ENCODE data around the gene DCAF12. TPM values are rescaled to one million over a fixed set of nuclear protein-coding genes. Genes with fewer than 3 reads are reported as not detected.

DCAF12 gene
- total RNA-seq, 1 experiment from 2014 or later, result 27.0 TPM

GRCh38 chr9:34134521-34134920, 8.0 kb upstream of the DCAF12 start (continued):
- no peak for TF ChIP-seq FOXP1 (CRISPR knock-in tag; IDR thresholded peaks at IDR 0.05; ENCODE audit: borderline replicate concordance)
- no peak for TF ChIP-seq IRF2 (CRISPR knock-in tag; IDR thresholded peaks at IDR 0.05; ENCODE audit: borderline replicate concordance, low read depth)
- TF ChIP-seq GRHL2 (CRISPR knock-in tag; IDR thresholded peaks at IDR 0.05; ENCODE audit: insufficient replicate concordance, severe bottlenecking), result no peak
- no peak for TF ChIP-seq CTCF (IDR thresholded peaks at IDR 0.05)
- TF ChIP-seq PRRX2 (CRISPR knock-in tag; IDR thresholded peaks at IDR 0.05), result no peak
- TF ChIP-seq TP53 (CRISPR knock-in tag; IDR thresholded peaks at IDR 0.05), result no peak
- no peak for TF ChIP-seq CBFB (CRISPR knock-in tag; IDR thresholded peaks at IDR 0.05; ENCODE audit: low read depth)
- TF ChIP-seq ZNF416 (CRISPR knock-in tag; IDR thresholded peaks at IDR 0.05), result no peak
- TF ChIP-seq, protein P1, sequence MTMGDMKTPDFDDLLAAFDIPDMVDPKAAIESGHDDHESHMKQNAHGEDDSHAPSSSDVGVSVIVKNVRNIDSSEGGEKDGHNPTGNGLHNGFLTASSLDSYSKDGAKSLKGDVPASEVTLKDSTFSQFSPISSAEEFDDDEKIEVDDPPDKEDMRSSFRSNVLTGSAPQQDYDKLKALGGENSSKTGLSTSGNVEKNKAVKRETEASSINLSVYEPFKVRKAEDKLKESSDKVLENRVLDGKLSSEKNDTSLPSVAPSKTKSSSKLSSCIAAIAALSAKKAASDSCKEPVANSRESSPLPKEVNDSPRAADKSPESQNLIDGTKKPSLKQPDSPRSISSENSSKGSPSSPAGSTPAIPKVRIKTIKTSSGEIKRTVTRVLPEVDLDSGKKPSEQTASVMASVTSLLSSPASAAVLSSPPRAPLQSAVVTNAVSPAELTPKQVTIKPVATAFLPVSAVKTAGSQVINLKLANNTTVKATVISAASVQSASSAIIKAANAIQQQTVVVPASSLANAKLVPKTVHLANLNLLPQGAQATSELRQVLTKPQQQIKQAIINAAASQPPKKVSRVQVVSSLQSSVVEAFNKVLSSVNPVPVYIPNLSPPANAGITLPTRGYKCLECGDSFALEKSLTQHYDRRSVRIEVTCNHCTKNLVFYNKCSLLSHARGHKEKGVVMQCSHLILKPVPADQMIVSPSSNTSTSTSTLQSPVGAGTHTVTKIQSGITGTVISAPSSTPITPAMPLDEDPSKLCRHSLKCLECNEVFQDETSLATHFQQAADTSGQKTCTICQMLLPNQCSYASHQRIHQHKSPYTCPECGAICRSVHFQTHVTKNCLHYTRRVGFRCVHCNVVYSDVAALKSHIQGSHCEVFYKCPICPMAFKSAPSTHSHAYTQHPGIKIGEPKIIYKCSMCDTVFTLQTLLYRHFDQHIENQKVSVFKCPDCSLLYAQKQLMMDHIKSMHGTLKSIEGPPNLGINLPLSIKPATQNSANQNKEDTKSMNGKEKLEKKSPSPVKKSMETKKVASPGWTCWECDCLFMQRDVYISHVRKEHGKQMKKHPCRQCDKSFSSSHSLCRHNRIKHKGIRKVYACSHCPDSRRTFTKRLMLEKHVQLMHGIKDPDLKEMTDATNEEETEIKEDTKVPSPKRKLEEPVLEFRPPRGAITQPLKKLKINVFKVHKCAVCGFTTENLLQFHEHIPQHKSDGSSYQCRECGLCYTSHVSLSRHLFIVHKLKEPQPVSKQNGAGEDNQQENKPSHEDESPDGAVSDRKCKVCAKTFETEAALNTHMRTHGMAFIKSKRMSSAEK (CRISPR knock-in tag; IDR thresholded peaks at IDR 0.05; ENCODE audit: borderline replicate concordance), result no peak

DNA sequence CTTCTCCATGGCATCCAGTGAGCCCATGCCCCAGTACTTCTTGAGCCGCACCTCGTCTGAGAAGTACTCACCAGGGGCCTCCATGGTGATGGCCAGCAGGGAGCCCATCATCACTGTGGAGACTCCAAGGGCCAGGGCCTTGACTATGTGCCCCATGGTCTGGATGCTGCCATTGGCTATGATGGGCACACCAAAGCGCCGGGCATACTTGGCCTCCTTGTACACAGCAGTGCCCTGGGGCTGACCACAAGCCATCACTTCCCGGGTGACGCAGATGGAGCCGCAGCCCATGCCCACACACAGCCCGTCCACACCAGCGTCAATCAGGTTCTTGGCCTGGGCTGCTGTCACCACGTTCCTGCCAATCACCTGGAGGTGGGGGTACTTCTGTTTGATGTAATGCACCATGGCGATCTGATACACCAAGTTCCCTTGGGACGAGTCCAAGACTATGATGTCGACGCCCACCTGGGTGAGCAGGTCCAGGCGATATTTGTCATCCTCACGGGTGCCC, 7.0 kb upstream of the DCAF12 start:
- ChIA-PET POLR2A (no interaction called here), CTCF (no interaction called here)
- no peaks in the 10 kb centered on the region for H3K27me3 Mint-ChIP-seq (ENCODE audit: low read depth)
- peaks cover 4% of the 10 kb centered on the region; the same call in 1 of the 2 replicates for H3K9me3 Mint-ChIP-seq
- H3K4me1 Mint-ChIP-seq, result no peaks in the 10 kb centered on the region
- H3K36me3 Mint-ChIP-seq, result 0 out of 2 replicates have a peak, but pooled peaks cover 2% of the 10 kb centered on the region
- ATAC-seq (no peak), DNase-seq (ENCODE audit: low spot score) (no peak)
- no peak overlapping the region for H3K27ac Mint-ChIP-seq
- H3K4me3 Mint-ChIP-seq, result no peak overlapping the region
- TF ChIP-seq MYBL2 (CRISPR knock-in tag; IDR thresholded peaks at IDR 0.05) (no peak), JUN (CRISPR knock-in tag; IDR thresholded peaks at IDR 0.05) (no peak), PRRX2 (CRISPR knock-in tag; IDR thresholded peaks at IDR 0.05) (no peak)

DNA sequence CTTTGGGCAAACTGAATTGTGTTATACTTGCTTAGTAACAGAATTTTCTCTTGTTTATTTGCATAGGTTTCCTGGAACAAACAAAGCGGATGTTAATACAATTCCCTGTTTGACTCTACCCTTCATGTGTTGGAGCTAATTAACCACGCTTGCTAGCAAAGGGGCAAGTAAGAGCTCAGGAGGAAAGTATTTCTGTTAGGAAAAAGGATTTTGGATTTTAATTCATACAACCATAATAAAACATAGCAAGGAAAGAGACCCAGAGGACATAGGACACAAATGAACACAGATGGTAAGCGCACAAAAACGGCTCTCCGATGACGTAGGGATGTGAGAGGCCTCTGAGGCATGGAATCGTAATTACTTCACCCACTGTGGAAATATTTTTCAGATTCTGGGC, 5.1 kb upstream of the DCAF12 start:
- no peak for TF ChIP-seq NFATC4 (CRISPR knock-in tag; IDR thresholded peaks at IDR 0.05)
- no peak for TF ChIP-seq CTCF (IDR thresholded peaks at IDR 0.05)
- H3K27me3 Mint-ChIP-seq (ENCODE audit: low read depth), result no peaks in the 10 kb centered on the region
- ChIA-PET CTCF (no interaction called here), POLR2A (no interaction called here)
- H3K27ac Mint-ChIP-seq, result no peak overlapping the region
- H3K36me3 Mint-ChIP-seq, result no peaks in the 10 kb centered on the region
- no peak overlapping the region for H3K4me3 Mint-ChIP-seq
- peaks cover 4% of the 10 kb centered on the region for H3K4me1 Mint-ChIP-seq
- peaks cover 4% of the 10 kb centered on the region; the same call in 1 of the 2 replicates for H3K9me3 Mint-ChIP-seq
- no peak for DNase-seq (ENCODE audit: low spot score)
- ATAC-seq, result no peak

Data from WTC11 (cell line).